Astrocyte of the cerebellum (primary cell): Measurements from ENCODE around the gene IQCK.

Source experiments
- DNase-seq: peaks from one replicate; pipeline ENCODE4 v3.0.0-alpha.2; 2011; ENCODE audit warnings: low read depth
- H3K4me3 ChIP-seq: 2 replicates; pipeline ENCODE4 v1.5.1; 2011; ENCODE audit warnings: mild to moderate bottlenecking, low read depth, low read length, moderate library complexity
- in situ Hi-C: cut with HindIII; loops from 2 replicates; pipeline ENCODE4 v1.10.0; 2017; ENCODE audit warnings: low sequenced_read_pairs
- TF ChIP-seq, protein P1 (sequence below): IDR thresholded peaks from 2 replicates; pipeline ENCODE4 v1.5.1; 2012; ENCODE audit warnings: low read length, low read depth, moderate library complexity, mild to moderate bottlenecking; ENCODE audit errors: missing control alignments

The IQCK gene

DNA sequence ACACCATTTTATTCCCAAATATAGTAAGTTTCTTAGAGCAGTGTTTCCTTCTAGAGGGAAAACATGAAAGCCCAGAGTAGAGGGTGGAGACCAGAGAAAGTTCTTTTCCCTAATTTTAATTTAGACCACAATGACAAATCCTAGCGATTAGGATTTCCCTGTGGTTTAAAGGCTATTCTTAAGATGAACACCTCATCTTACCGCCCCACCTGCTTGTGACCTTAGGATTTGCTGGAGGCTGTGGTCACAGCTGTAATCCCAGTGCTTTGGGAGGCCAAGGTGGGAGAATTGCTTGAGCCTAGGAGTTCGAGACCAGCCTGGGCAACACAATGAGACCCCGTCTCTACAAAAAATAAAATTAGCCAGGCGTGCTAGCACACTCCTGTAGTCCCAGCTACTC is 115.5 kb downstream of the IQCK start:
- DNase-seq, result no peak
- TF ChIP-seq, protein P1, sequence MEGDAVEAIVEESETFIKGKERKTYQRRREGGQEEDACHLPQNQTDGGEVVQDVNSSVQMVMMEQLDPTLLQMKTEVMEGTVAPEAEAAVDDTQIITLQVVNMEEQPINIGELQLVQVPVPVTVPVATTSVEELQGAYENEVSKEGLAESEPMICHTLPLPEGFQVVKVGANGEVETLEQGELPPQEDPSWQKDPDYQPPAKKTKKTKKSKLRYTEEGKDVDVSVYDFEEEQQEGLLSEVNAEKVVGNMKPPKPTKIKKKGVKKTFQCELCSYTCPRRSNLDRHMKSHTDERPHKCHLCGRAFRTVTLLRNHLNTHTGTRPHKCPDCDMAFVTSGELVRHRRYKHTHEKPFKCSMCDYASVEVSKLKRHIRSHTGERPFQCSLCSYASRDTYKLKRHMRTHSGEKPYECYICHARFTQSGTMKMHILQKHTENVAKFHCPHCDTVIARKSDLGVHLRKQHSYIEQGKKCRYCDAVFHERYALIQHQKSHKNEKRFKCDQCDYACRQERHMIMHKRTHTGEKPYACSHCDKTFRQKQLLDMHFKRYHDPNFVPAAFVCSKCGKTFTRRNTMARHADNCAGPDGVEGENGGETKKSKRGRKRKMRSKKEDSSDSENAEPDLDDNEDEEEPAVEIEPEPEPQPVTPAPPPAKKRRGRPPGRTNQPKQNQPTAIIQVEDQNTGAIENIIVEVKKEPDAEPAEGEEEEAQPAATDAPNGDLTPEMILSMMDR, result no peak
- no peak overlapping the region for H3K4me3 ChIP-seq
- in situ Hi-C loops, result loop anchor here (5.0 kb wide), 1 partner anchor 91 kb away; no protein-coding TSS in a partner anchor

DNA sequence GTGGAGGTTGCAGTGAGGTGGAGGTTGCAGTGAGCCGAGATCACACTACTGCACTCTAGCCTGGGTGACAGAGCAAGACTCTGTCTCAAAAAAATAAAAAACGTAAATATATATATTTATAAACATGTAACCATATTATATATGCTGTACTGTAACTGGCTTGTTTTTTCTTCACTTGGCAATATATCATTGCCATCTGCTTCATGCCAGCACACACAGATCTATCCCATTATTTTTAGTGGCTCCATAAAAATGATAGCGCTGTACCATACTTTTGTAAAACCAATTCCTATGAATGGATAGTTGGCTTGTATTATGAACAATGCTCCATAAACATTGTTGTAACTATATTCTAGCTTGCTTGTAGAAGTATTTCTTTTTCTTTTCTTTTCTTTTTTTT is 117.1 kb downstream of the IQCK start:
- in situ Hi-C loops, result no loop called here
- no peak overlapping the region for H3K4me3 ChIP-seq
- TF ChIP-seq, protein P1, result no peak
- no peak for DNase-seq

DNA sequence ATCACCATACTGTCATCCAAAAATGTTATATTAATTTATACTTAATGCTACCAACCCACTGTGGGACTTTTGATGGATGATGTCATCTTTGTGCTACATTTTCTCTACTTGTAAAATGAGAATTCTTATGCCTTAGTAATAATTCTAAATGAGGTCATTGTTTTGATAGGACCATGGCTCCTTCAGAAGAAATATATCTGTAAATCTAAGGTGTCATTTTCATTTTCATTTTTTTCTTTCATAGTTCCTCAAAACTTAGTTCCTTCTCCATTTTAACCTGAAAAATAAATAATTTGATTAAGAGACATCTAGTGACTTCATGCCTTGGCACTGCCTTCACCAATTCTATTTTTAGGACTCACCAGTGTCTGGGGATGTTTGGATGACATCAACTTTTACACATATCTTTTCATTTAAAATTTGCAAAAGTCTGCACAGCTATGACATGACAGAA is 117.9 kb downstream of the IQCK start:
- no peak overlapping the region for H3K4me3 ChIP-seq
- in situ Hi-C loops, result no loop called here
- no peak for DNase-seq
- TF ChIP-seq, protein P1, result no peak

DNA sequence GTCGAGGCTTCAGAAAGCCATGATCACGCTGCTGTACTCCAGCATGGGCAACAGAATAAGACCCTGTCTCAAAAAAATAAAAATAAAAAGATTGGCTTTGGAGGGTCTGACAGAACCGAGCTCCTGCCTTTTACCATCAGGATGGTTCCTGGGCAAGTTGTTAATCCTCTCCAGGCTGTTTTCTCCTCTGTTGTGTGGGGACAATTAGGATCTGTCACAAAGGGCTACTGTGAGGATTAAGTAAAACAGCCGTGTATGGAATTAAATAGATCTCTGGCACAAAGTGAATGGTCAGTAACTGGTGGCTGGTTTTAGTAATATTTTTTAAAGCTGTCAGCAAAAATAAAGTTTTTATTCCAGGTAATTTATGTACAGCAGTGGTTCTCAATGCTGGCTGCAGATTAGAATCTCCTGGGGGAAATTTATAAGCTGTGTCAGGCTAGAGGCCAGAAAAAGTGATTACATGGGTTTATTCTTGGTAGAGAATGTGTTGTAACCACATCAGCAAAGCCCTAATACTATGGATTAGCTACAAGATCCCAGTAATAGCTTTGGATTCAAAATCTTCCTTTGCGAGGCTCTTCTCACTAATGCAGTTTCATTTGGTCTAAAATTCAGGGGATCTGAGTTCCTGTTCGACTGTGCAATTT is 119.4 kb downstream of the IQCK start:
- in situ Hi-C loops, result no loop called here
- no peak for DNase-seq
- TF ChIP-seq, protein P1, result no peak
- H3K4me3 ChIP-seq, result no peak overlapping the region

DNA sequence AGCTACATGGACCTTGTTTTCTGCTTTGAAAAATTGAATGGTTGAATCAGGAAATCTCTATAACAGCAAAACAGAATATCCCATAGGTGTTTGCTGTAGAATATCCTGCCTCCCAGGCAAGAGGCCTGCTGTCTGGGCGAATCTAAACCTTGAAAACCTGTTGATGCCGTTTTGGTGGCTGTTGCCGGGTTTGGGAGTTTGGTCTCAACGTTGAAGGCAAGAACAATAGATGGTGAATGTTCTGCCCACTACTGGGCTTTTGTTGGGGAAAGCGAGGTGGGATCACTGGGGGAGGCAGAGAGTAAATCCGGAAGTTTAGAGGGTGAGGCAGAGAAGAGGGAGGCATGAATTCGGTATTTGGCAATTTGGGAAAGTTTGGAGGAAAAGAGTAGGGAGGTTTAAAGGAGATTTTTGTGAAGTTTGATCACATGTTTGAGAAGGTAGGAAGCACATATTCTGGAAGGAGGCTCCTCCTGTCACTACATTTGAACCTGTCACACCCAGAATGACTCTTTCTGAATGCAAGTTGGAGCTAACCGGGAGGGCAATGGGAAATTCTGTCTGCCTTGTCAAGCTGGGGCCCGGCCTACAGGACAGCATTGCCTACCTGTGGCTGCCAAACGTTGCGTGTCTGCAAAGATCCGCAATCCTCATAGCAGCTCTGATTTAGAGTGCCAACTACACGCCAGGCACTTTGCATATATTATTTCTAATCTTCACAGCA is 120.1 kb downstream of the IQCK start:
- TF ChIP-seq, protein P1, result no peak
- no peak for DNase-seq
- in situ Hi-C loops, result no loop called here
- H3K4me3 ChIP-seq, result no peak overlapping the region

DNA sequence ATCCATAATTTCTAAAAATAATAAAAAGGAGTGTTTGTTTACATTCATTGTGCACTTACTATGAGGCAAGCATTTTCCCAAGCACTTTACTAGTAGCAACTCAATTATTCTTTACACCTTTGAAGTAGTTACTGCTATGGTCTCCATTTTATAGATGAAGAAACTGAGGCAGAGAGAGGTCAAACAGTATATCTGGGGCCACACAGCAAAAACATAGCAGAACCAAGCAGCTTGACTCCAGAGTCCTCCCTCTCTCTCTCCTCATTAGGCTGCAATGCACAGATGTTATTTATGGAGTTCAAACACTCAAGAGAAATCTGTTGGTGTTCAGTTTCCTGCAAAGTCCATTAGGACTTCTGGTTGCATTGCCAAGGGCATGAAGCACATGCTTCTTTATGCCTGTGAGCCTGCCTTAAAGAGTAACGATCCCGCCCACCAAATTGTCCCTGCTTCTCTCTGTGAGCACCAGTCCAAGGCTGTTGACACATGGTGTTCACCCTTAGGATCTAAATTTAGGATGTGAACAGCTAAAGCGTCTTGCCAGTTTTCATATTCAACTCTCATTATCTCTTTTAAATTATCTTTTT is 122.5 kb downstream of the IQCK start:
- in situ Hi-C loops, result no loop called here
- no peak overlapping the region for H3K4me3 ChIP-seq
- DNase-seq, result no peak
- TF ChIP-seq, protein P1, result no peak
